ENCODE data around the gene CDT1.

Gene CDT1

GRCh38 chr16:88836791-88837190, 33.2 kb downstream of the CDT1 start:
- no peak overlapping the region for H3K27ac ChIP-seq
- no peak overlapping the region for H3K4me3 ChIP-seq
- TF ChIP-seq, protein P1, sequence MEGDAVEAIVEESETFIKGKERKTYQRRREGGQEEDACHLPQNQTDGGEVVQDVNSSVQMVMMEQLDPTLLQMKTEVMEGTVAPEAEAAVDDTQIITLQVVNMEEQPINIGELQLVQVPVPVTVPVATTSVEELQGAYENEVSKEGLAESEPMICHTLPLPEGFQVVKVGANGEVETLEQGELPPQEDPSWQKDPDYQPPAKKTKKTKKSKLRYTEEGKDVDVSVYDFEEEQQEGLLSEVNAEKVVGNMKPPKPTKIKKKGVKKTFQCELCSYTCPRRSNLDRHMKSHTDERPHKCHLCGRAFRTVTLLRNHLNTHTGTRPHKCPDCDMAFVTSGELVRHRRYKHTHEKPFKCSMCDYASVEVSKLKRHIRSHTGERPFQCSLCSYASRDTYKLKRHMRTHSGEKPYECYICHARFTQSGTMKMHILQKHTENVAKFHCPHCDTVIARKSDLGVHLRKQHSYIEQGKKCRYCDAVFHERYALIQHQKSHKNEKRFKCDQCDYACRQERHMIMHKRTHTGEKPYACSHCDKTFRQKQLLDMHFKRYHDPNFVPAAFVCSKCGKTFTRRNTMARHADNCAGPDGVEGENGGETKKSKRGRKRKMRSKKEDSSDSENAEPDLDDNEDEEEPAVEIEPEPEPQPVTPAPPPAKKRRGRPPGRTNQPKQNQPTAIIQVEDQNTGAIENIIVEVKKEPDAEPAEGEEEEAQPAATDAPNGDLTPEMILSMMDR (IDR thresholded peaks at IDR 0.05), result no peak
- H3K9me3 ChIP-seq, result no peaks in the 10 kb centered on the region
- H3K36me3 ChIP-seq, result peaks cover 25 to 74% (median 53%) of the 10 kb centered on the region in 3 donors
- H3K4me1 ChIP-seq, result no peaks in the 10 kb centered on the region
- DNase-seq, result no peak
- intact Hi-C loops (cut with DNase I; ENCODE audit: low total_unique reads), result no loop called here
- no peaks in the 10 kb centered on the region for H3K27me3 ChIP-seq

DNA sequence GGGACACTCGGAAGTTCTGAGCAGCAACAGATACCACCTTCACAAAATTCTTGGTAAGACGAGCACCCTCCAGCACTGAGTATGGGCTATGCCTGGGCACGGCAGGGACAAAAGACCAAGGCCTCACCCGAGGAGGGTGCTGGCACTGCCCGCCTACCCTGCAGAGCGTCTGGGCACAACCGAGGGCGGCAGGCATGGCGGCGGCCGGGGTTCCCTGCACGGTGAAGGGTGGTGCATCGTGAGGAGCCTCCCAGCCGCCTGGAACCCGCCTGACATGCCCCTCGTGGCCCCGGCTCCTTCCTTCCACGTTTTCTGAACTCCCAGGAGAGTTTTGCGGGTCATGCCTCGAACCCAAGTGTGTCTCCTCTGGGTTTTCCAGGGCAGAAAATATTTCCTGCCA, 34.2 kb downstream of the CDT1 start:
- no peak overlapping the region for H3K27ac ChIP-seq
- intact Hi-C loops (cut with DNase I; ENCODE audit: low total_unique reads), result no loop called here
- H3K4me3 ChIP-seq, result no peak overlapping the region
- no peaks in the 10 kb centered on the region for H3K9me3 ChIP-seq
- TF ChIP-seq, protein P1 (IDR thresholded peaks at IDR 0.05), result no peak
- no peaks in the 10 kb centered on the region for H3K27me3 ChIP-seq
- no peaks in the 10 kb centered on the region for H3K4me1 ChIP-seq
- no peak for DNase-seq
- H3K36me3 ChIP-seq, result peaks cover 25 to 77% (median 63%) of the 10 kb centered on the region in 3 donors

DNA sequence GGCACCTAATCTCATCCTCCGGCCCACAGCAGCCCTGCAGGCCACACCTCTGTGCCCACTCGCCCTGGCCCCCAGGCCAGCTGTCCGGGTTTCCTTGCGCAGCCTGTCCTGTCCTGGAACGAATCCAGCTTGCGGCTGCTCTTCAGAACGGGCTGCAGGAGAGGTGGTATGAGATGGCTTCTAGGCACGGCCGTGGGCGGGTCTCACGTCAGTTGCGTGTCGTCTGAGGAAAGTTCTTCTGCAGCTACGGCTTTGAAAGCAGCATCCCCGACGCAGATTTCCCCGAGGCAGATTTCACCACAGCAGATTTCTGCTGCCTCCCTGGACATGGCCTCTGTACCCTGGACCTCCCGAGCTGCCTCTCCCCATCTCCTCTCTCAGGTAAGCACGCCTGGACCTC, 35.0 kb downstream of the CDT1 start:
- Histone ChIP-seq H3K36me3 (peaks cover 25 to 85% (median 66%) of the 10 kb centered on the region in 3 donors), H3K9me3 (no peaks in the 10 kb centered on the region), H3K4me1 (no peaks in the 10 kb centered on the region), H3K27ac (no peak overlapping the region), H3K27me3 (no peaks in the 10 kb centered on the region), H3K4me3 (no peak overlapping the region)
- DNase-seq, result no peak
- intact Hi-C loops (cut with DNase I; ENCODE audit: low total_unique reads), result no loop called here
- TF ChIP-seq, protein P1 (IDR thresholded peaks at IDR 0.05), result no peak

GRCh38 chr16:88839026-88839529, 35.5 kb downstream of the CDT1 start:
- H3K4me1 ChIP-seq, result no peaks in the 10 kb centered on the region
- H3K36me3 ChIP-seq, result peaks cover 25 to 86% (median 66%) of the 10 kb centered on the region in 3 donors
- TF ChIP-seq, protein P1 (IDR thresholded peaks at IDR 0.05), result no peak
- no peaks in the 10 kb centered on the region for H3K27me3 ChIP-seq
- H3K27ac ChIP-seq, result no peak overlapping the region
- no peak overlapping the region for H3K4me3 ChIP-seq
- DNase-seq, result no peak
- H3K9me3 ChIP-seq, result no peaks in the 10 kb centered on the region
- intact Hi-C loops (cut with DNase I; ENCODE audit: low total_unique reads), result no loop called here

DNA sequence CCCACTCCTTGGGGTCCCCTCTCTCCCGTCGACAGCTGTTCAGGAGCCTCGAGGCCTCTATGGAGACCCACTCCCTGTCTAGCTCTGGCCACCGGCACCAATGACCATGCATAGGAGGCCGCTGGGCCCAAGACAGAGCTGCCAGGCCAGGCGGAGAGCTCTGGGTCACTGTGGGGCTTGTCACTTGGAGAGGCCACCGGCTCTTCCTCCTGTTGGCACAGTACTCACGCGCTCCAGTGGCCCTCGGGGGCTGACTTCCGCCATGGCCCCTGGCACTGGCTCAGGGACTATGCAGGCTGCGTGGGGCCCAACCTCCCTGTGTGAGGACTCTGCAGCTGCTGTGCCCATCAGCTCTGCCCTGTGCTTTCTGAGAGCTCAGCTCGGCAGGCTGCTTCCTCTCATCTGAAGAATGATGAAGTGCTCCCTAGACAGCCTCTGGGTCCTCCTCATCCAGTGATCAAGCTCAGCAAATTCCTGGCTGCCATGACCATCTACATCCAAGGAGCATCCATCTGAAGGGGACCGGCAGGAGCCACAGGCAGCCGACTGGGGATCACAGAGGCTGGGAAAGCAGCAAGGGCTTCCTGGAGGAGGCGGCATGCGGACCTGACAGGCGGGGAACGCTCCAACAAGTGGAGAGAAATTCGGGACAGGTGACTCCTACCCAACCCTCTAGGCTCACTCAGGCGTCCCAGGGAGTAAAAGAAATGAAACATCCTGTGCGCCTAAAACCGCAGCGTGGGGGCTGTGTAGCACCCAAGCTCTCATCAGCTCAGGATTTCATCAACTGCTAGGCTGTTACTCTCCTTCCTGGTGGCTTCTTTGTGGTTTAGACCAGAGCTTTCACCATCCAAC, 36.4 kb downstream of the CDT1 start:
- peaks cover 25 to 78% (median 62%) of the 10 kb centered on the region in 3 donors for H3K36me3 ChIP-seq
- TF ChIP-seq, protein P1 (IDR thresholded peaks at IDR 0.05), result no peak
- no peaks in the 10 kb centered on the region for H3K9me3 ChIP-seq
- H3K27ac ChIP-seq, result no peak overlapping the region
- H3K4me3 ChIP-seq, result no peak overlapping the region
- DNase-seq, result no peak
- H3K4me1 ChIP-seq, result no peaks in the 10 kb centered on the region
- no peaks in the 10 kb centered on the region for H3K27me3 ChIP-seq
- intact Hi-C loops (cut with DNase I; ENCODE audit: low total_unique reads), result no loop called here

All from tibial artery (tissue), 4 donors.